ENCODE measurements around the gene GAS2. TPM values are rescaled to one million over a fixed set of nuclear protein-coding genes. Genes with fewer than 3 reads are reported as not detected.
A peak's percentile ranks its signal among the peaks of the same experiment; 100 is the strongest.

GAS2 gene
- total RNA-seq, 2 donors from 2014 or later, result 1.6 to 2.3 TPM

DNA sequence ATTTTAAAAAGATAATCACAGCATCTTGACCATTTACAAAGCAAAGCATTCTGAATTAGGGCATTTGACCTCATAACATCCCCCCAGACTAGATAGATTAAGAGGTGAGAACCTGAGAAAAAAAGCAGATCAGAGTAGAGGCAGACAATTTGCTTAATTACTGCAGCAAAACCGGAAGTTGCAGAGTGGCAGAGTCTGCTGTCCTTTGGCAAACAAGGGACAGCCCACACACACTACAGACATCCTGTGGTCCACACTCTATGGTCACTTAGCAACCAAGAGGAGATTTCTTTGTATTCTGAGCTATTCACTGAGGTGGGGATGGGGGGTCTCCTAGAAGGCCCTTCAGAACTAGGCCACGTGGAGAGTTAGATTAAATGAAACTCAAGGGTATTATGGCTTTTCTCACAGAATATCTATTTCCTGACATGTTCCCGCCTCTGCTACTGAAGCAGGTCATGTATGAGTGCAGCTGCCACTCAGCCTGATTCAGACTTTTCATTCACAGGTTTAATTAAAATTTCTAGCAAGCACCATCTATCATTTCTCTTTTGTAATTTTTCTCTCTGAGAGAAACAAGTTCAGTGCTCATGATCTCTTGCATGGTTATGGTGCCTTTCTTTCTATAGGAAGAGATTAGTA is 114.7 kb downstream of the GAS2 start:
- Histone ChIP-seq H3K9ac (ENCODE audit: low read depth in 2 of 2, low read length in 2 of 2) (no peak overlapping the region), H3K4me3 (no peak overlapping the region), H3K9me3 (no peaks in the 10 kb centered on the region), H3K27me3 (no peaks in the 10 kb centered on the region), H3K36me3 (no peaks in the 10 kb centered on the region), H3K27ac (no peak overlapping the region), H3K4me1 (no peaks in the 10 kb centered on the region)
- intact Hi-C loops (cut with DNase I), result no loop called here
- TF ChIP-seq, protein P1, sequence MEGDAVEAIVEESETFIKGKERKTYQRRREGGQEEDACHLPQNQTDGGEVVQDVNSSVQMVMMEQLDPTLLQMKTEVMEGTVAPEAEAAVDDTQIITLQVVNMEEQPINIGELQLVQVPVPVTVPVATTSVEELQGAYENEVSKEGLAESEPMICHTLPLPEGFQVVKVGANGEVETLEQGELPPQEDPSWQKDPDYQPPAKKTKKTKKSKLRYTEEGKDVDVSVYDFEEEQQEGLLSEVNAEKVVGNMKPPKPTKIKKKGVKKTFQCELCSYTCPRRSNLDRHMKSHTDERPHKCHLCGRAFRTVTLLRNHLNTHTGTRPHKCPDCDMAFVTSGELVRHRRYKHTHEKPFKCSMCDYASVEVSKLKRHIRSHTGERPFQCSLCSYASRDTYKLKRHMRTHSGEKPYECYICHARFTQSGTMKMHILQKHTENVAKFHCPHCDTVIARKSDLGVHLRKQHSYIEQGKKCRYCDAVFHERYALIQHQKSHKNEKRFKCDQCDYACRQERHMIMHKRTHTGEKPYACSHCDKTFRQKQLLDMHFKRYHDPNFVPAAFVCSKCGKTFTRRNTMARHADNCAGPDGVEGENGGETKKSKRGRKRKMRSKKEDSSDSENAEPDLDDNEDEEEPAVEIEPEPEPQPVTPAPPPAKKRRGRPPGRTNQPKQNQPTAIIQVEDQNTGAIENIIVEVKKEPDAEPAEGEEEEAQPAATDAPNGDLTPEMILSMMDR (IDR thresholded peaks at IDR 0.05), result no peak
- DNase-seq, result no peak

DNA sequence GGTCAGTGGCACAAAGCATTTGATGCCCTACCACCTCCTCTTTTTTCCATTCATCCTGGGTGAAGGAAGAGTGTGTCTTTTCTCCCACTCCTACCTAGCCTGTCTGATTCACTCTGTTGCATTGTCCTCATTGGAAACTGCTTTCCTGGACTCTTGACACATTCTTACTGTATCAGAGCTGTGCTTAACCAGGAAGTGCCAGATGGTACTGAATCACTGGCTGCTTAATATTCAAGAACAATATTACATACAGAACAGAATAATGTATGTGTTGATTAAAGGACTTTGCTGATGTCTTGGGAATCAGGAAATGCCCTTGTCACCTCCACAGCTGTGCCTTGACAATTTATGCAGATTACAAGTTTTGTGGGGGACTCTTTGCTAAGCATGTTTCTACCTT is 118.8 kb downstream of the GAS2 start:
- intact Hi-C loops (cut with DNase I), result no loop called here
- Histone ChIP-seq H3K27ac (no peak overlapping the region), H3K4me1 (no peaks in the 10 kb centered on the region), H3K36me3 (no peaks in the 10 kb centered on the region), H3K4me3 (no peak overlapping the region), H3K27me3 (no peaks in the 10 kb centered on the region), H3K9me3 (no peaks in the 10 kb centered on the region), H3K9ac (ENCODE audit: low read depth in 2 of 2, low read length in 2 of 2) (no peak overlapping the region)
- DNase-seq, result no peak
- TF ChIP-seq, protein P1 (IDR thresholded peaks at IDR 0.05), result no peak

DNA sequence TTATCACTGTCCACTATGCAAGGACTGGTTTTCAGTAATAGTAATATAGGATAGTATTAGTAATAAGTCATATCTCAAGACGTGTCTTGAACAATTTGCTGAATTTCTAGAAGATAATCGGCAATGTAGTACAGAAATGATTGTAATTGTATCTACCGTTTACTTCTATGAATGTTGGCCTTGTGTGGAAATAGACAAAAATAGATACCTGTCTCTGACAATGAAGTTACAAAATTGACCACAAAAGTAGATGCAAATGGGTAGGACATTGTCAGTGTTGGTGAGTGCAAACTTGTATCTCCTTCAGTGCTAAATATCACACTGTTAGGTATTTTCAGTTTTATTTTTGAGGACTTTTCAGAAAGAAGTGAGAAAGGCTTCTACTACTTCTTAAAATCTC is 120.1 kb downstream of the GAS2 start:
- no peaks in the 10 kb centered on the region for H3K36me3 ChIP-seq
- intact Hi-C loops (cut with DNase I), result no loop called here
- no peaks in the 10 kb centered on the region for H3K27me3 ChIP-seq
- no peak overlapping the region for H3K4me3 ChIP-seq
- no peak overlapping the region for H3K27ac ChIP-seq
- TF ChIP-seq, protein P1 (IDR thresholded peaks at IDR 0.05), result no peak
- H3K9ac ChIP-seq (ENCODE audit: low read depth in 2 of 2, low read length in 2 of 2), result no peak overlapping the region
- no peaks in the 10 kb centered on the region for H3K9me3 ChIP-seq
- DNase-seq, result no peak
- H3K4me1 ChIP-seq, result no peaks in the 10 kb centered on the region

DNA sequence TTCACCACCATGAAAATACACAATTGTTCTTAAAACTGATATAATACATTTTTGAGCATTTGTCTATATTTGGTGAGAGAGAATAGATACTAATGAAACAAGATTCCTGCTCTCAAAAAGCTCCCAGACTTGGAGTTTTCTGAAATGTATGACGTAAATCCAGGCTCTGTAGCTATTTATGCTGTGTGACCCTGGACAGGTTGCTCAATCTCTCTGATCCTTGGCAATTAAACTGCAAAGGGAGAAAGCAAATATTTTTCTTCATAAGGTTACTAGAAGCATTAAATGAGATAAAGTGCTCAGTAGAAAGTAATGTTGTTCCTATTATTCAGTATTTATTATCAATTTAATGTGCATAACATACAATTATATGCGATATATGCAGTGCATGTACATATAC is 120.6 kb downstream of the GAS2 start:
- H3K9me3 ChIP-seq, result no peaks in the 10 kb centered on the region
- TF ChIP-seq, protein P1 (IDR thresholded peaks at IDR 0.05), result no peak
- H3K4me3 ChIP-seq, result no peak overlapping the region
- no peaks in the 10 kb centered on the region for H3K36me3 ChIP-seq
- H3K27me3 ChIP-seq, result no peaks in the 10 kb centered on the region
- H3K9ac ChIP-seq (ENCODE audit: low read depth in 2 of 2, low read length in 2 of 2), result no peak overlapping the region
- no peak for DNase-seq
- intact Hi-C loops (cut with DNase I), result no loop called here
- H3K27ac ChIP-seq, result no peak overlapping the region
- H3K4me1 ChIP-seq, result no peaks in the 10 kb centered on the region

DNA sequence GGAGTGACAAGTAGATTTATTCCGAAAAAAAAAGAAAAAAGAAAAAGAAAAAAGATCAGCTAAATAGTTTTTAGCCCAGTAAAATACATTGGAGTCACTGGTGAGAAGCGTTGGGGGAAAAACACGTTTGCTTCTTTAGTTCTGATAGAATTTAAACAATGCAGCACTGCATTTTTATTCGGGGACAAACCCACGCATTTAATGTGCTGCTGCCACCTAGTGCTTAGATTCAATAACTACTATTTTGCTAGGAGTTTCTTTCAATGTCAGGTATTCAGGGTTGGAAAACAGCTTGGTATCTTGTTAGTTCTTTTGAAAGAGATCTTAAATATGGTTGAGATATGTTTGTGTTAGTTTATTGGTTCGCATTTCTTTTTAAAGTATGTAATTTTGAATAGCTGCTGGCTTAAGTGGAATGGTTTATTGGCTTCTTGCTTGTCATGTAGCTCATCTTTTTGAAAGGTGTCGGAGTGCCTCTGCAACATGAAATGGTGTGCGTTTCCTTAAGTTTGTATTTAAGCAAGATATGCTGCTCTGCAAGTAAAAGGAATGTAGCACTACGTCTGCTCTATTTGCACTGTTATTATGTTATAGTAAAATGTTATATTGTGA is 121.2 kb downstream of the GAS2 start:
- no peaks in the 10 kb centered on the region for H3K36me3 ChIP-seq
- TF ChIP-seq, protein P1 (IDR thresholded peaks at IDR 0.05), result peak; percentile 59
- H3K27me3 ChIP-seq, result no peaks in the 10 kb centered on the region
- H3K4me1 ChIP-seq, result no peaks in the 10 kb centered on the region
- no peak overlapping the region for H3K27ac ChIP-seq
- intact Hi-C loops (cut with DNase I), result loop anchor here (2.0 kb wide), 1 partner anchor 453 kb away; no protein-coding TSS in a partner anchor
- DNase-seq, result no peak
- no peak overlapping the region for H3K9ac ChIP-seq (ENCODE audit: low read depth in 2 of 2, low read length in 2 of 2)
- no peak overlapping the region for H3K4me3 ChIP-seq
- no peaks in the 10 kb centered on the region for H3K9me3 ChIP-seq

Data from colonic mucosa (tissue), 4 donors.